Activated T-cell treated with anti-CD3 and anti-CD28 coated beads for 4 hours (primary cell): ENCODE measurements around the gene CEP83.
"Not testable (repeated sequence)": the region's sequence is repeated elsewhere in the genome, so short reads cannot be mapped to it uniquely, and the experiment has no call there.

Experiments used
- DNase-seq: peaks from one replicate; pipeline ENCODE4 v3.0.0-alpha.2; 2020

Gene CEP83

GRCh38 chr12:94377599-94377998 lies 82.1 kb downstream of the CEP83 start:
- no peak for DNase-seq

- DNase-seq: no peak
Measured at GRCh38 chr12:94374124-94374523, 85.5 kb downstream of the CEP83 start.

- no peak for DNase-seq
Measured at GRCh38 chr12:94372461-94372860, 87.2 kb downstream of the CEP83 start.

GRCh38 chr12:94362653-94363052 lies 97.0 kb downstream of the CEP83 start:
- no peak for DNase-seq

GRCh38 chr12:94359761-94360160 lies 99.9 kb downstream of the CEP83 start:
- DNase-seq: no peak

GRCh38 chr12:94353130-94353529 lies 106.5 kb downstream of the CEP83 start:
- no peak for DNase-seq

GRCh38 chr12:94340573-94340972 lies 119.1 kb downstream of the CEP83 start:
- DNase-seq: no peak

- DNase-seq: no peak
Measured at GRCh38 chr12:94338006-94338794, 121.5 kb downstream of the CEP83 start.

- no peak for DNase-seq
Measured at GRCh38 chr12:94336211-94336925, 123.3 kb downstream of the CEP83 start.

- no peak for DNase-seq
Measured at GRCh38 chr12:94333396-94333795, 126.3 kb downstream of the CEP83 start.

- DNase-seq: no peak
Measured at GRCh38 chr12:94329366-94329765, 130.3 kb downstream of the CEP83 start.

- no peak for DNase-seq
Measured at GRCh38 chr12:94327809-94328208, 131.9 kb downstream of the CEP83 start.

GRCh38 chr12:94326727-94327126 lies 132.9 kb downstream of the CEP83 start:
- no peak for DNase-seq

- no peak for DNase-seq
Measured at GRCh38 chr12:94326234-94326633, 133.4 kb downstream of the CEP83 start.

- no peak for DNase-seq
Measured at GRCh38 chr12:94322346-94322745, 137.3 kb downstream of the CEP83 start.

GRCh38 chr12:94320109-94320508 lies 139.6 kb downstream of the CEP83 start:
- DNase-seq: no peak

GRCh38 chr12:94318181-94318580 lies 141.5 kb downstream of the CEP83 start:
- DNase-seq: no peak

GRCh38 chr12:94316600-94316999 lies 143.1 kb downstream of the CEP83 start:
- DNase-seq: not testable (repeated sequence)

- DNase-seq: no peak
Measured at GRCh38 chr12:94312378-94312777, 147.3 kb downstream of the CEP83 start.

- no peak for DNase-seq
Measured at GRCh38 chr12:94309373-94309772, 150.3 kb downstream of the CEP83 start.

- DNase-seq: no peak
Measured at GRCh38 chr12:94308612-94309011, 151.1 kb downstream of the CEP83 start.

- DNase-seq: peak; percentile 9
Measured at GRCh38 chr12:94305130-94305957, 154.3 kb downstream of the CEP83 start.

GRCh38 chr12:94304566-94305061 lies 155.1 kb downstream of the CEP83 start:
- no peak for DNase-seq
